NB4 (cell line): ENCODE measurements around the gene RBM46.

ENCODE experiments used
- MYC ChIP-seq: IDR thresholded peaks from 2 replicates; pipeline ENCODE4 v1.6.1; 2011; ENCODE audit warnings: low read depth, low read length
- POLR2A ChIP-seq: IDR thresholded peaks from 2 replicates; pipeline ENCODE4 v1.6.1; 2011; ENCODE audit warnings: mild to moderate bottlenecking; ENCODE audit not compliant: insufficient read length; ENCODE audit errors: extremely low read depth
- TF ChIP-seq, protein P1 (sequence below): IDR thresholded peaks from one replicate; pipeline ENCODE4 v1.5.1; 2012; ENCODE audit warnings: low read depth, low read length
- TF ChIP-seq, protein P2 (sequence below): IDR thresholded peaks from 2 replicates; pipeline ENCODE4 v1.6.1; 2011; ENCODE audit warnings: low read depth, low read length

DNA sequence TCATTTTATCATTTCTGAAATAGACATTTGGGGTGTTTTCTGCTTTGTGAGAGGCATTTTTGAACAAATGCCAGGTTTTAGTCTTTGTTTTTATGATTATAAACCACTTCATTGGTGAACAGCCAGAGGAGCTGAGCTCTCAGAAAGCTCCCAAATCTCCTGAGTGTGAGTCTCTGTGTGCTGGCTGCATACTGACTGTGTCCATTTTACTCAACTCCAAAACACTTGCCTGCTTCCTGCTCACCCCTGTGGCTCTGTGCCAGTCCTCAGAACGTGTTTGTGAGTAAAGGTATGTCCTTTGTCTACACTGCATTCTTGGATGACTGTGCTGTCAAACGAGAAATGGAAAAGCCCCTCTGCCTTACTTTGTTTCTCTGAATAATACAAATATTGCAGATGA, 42.6 kb upstream of the RBM46 start:
- TF ChIP-seq, protein P1, sequence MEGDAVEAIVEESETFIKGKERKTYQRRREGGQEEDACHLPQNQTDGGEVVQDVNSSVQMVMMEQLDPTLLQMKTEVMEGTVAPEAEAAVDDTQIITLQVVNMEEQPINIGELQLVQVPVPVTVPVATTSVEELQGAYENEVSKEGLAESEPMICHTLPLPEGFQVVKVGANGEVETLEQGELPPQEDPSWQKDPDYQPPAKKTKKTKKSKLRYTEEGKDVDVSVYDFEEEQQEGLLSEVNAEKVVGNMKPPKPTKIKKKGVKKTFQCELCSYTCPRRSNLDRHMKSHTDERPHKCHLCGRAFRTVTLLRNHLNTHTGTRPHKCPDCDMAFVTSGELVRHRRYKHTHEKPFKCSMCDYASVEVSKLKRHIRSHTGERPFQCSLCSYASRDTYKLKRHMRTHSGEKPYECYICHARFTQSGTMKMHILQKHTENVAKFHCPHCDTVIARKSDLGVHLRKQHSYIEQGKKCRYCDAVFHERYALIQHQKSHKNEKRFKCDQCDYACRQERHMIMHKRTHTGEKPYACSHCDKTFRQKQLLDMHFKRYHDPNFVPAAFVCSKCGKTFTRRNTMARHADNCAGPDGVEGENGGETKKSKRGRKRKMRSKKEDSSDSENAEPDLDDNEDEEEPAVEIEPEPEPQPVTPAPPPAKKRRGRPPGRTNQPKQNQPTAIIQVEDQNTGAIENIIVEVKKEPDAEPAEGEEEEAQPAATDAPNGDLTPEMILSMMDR = no peak
- TF ChIP-seq POLR2A (no peak), MYC (no peak)
- TF ChIP-seq, protein P2, sequence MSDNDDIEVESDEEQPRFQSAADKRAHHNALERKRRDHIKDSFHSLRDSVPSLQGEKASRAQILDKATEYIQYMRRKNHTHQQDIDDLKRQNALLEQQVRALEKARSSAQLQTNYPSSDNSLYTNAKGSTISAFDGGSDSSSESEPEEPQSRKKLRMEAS = no peak
